OCI-LY1 (cell line): ENCODE data around the gene LRRC41.

Experiments used
- CTCF ChIP-seq: fragments of 200-600 bp; sonication (generic), shearing (Covaris generic); IDR thresholded peaks from 2 replicates; pipeline ENCODE4 v1.5.1; 2017; ENCODE audit warnings: mild to moderate bottlenecking, antibody characterized with exemption, low read length, moderate library complexity, mixed read lengths
- EZH2 ChIP-seq: fragments of 200-600 bp; sonication (generic), shearing (Covaris generic); IDR thresholded peaks from 2 replicates; pipeline ENCODE4 v1.8.0; 2017; ENCODE audit warnings: borderline replicate concordance, mixed run types, mild to moderate bottlenecking, antibody characterized with exemption, low read length, moderate library complexity, mixed read lengths

GRCh38 chr1:46343351-46343695 is 39.9 kb upstream of the LRRC41 start:
- TF ChIP-seq CTCF (no peak), EZH2 (no peak)
